ENCODE measurements around the gene RNF123.
"Not testable (repeated sequence)": the region's sequence is repeated elsewhere in the genome, so short reads cannot be mapped to it uniquely, and the experiment has no call there.

The RNF123 gene

GRCh38 chr3:49695350-49696015 lies 6.1 kb downstream of the RNF123 start:
- DNase-seq (ENCODE audit: low read depth in 1 of 2, low spot score in 1 of 2); in situ Hi-C loops (cut with HindIII; ENCODE audit: low pct_unique_long_range_greater_than_20kb, low sequenced_read_pairs): not testable (repeated sequence)

- no peak for DNase-seq (ENCODE audit: low read depth in 1 of 2, low spot score in 1 of 2)
- in situ Hi-C loops (cut with HindIII; ENCODE audit: low pct_unique_long_range_greater_than_20kb, low sequenced_read_pairs): no loop called here
- no peak for TF ChIP-seq JUND (IDR thresholded peaks at IDR 0.05; ENCODE audit: low read depth)
These were observed 10.1 kb downstream of the RNF123 start for GRCh38 chr3:49699281-49699979.

DNA sequence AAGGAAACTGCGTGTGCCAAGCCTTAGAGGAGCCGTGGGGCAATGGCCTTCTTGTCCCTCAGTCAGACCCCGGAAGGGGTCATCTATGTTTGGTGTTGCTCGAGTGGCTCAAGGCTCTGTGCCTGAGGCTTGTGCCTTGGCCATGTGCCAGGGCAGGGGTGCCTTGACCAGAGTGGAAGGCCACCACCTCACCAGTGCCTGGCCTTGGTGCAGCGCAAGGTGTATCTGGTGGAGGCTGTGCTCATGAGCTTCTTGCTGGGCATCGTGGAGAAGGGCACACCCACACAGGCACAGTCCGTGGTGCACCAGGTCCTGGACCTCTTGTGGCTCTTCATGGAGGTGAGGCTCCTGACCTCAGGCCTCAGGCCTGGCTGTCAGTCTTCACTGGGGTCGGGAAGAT lies 10.7 kb downstream of the RNF123 start:
- no peak for DNase-seq (ENCODE audit: low read depth in 1 of 2, low spot score in 1 of 2)
- TF ChIP-seq JUND (IDR thresholded peaks at IDR 0.05; ENCODE audit: low read depth): no peak
- in situ Hi-C loops (cut with HindIII; ENCODE audit: low pct_unique_long_range_greater_than_20kb, low sequenced_read_pairs): no loop called here

DNA sequence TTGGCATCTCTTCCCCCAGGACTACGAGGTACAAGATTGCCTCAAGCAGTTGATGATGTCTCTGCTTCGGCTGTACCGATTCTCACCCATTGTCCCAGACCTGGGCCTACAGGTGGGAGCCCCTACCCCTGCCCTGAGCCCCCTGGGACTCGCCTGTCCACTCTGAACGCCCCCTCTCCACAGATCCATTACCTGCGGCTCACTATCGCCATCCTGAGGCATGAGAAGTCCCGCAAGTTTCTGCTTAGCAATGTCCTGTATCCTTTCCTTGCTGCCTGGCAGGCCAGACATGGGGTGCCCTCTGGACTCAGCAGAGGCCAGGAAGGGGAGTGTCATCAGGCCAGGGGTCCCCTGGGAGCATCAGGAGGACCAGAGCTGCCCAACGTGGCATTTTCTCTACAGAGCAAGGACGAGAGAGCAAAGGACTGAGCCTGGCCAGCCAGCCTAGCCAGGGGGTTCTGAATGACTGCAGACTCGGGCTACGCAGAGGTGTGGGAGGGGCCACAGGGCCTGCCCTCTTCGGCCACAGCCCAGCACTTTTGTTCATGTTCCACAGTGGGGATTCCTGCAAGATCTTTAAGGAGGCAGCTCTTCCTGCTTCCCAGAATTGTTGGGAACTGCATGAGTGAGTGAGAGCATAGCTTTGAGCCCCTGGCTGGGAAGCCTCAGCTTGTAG lies 11.2 kb downstream of the RNF123 start:
- in situ Hi-C loops (cut with HindIII; ENCODE audit: low pct_unique_long_range_greater_than_20kb, low sequenced_read_pairs): no loop called here
- no peak for DNase-seq (ENCODE audit: low read depth in 1 of 2, low spot score in 1 of 2)
- TF ChIP-seq JUND (IDR thresholded peaks at IDR 0.05; ENCODE audit: low read depth): no peak

DNA sequence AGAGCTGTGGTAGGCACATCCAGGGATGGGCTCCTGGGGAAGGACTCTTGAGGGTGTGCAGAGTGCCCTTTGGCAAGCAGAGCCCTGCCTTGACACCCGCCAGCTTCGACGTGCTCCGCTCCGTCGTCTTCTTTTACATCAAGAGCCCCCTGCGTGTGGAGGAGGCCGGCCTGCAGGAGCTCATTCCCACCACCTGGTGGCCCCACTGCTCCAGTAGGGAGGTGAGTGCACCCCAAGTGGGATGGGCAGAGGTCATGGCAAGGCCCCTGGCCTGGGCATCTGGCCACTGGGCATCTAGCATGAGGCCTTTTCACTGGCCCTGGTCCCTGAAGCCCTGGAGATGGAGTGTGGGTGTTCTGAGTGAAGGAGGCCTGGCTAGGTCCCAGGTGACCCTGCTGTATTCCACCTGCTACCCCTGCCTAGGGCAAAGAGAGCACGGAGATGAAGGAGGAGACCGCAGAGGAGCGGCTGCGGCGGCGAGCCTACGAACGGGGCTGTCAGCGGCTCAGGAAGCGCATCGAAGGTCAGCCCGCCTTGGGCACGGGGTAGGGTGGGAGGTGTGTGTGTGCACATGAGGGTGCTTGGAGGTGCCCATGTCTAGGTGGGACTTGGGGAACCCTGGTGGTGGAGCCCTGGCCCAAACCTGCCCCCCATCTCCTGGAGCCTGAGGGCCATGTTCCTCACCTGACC lies 12.2 kb downstream of the RNF123 start:
- TF ChIP-seq JUND (IDR thresholded peaks at IDR 0.05; ENCODE audit: low read depth): no peak
- peak in 1 of 2 experiments; percentile 15 for DNase-seq (ENCODE audit: low read depth in 1 of 2, low spot score in 1 of 2)
- in situ Hi-C loops (cut with HindIII; ENCODE audit: low pct_unique_long_range_greater_than_20kb, low sequenced_read_pairs): no loop called here

DNA sequence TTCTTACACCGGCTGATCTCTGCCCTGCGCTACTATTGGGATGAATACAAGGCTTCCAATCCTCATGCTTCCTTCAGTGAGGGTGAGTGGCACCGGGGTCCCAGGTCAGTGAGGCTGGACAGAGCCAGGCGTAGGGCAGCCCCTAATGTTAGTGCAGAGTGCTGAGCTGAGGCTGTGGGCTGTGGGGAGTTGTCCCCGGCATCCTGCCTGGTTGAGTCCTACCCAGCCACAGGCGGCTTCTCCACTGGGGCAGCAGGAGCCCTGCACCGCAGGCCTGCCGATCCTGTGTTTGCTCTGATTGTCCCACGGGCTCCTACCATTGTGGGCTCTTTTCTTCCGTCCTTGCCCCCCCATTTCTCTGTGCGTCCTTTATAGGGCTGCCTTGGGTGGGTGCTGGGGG lies 13.3 kb downstream of the RNF123 start:
- DNase-seq (ENCODE audit: low read depth in 1 of 2, low spot score in 1 of 2): no peak
- in situ Hi-C loops (cut with HindIII; ENCODE audit: low pct_unique_long_range_greater_than_20kb, low sequenced_read_pairs): no loop called here
- no peak for TF ChIP-seq JUND (IDR thresholded peaks at IDR 0.05; ENCODE audit: low read depth)

DNA sequence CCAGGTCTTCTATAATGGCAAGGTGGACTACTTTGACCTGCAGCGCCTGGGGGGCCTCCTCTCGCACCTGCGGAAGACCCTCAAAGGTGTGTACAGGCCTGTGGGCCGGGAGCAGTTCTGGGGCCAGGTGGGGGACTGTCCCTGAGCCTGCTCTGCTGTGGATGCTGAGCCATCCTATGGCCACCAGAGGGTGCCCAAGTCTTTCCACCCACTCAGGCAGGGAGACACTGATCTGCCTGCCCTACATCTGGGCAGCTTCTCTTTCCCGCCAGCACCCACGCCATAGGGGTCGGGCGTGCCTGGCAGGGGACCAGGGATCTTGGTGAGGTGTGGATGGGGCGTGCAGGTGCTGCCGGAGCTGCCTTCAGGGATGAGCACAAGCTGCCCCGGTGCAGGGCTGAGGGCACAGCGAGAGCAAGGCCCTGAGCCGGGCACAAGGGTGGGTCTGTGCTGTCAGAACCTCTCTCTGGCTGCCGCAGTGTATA lies 14.1 kb downstream of the RNF123 start:
- in situ Hi-C loops (cut with HindIII; ENCODE audit: low pct_unique_long_range_greater_than_20kb, low sequenced_read_pairs): no loop called here
- TF ChIP-seq JUND (IDR thresholded peaks at IDR 0.05; ENCODE audit: low read depth): no peak
- peak; percentile 60 to 74 for DNase-seq (ENCODE audit: low read depth in 1 of 2, low spot score in 1 of 2)

DNA sequence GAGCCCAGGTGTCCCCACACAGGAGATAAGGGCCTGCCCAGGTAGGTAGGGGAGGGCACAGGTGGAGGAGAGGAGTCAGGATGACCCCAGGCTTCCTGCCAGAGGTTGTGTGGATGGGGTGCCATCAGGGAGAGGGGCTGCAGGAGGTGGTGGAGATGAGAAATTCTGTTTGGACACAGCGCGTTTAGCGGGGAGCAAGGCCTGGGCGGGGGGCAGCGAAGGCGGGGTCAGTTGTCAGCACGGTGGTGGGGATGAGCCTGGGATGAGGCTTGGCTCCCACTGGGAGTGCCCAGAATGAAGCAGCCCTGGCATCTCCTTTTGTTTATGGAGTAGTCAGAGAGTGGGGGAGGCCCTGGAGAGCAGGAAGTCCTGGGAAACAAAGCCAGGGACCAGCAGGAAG lies 14.6 kb downstream of the RNF123 start:
- no peak for TF ChIP-seq JUND (IDR thresholded peaks at IDR 0.05; ENCODE audit: low read depth)
- in situ Hi-C loops (cut with HindIII; ENCODE audit: low pct_unique_long_range_greater_than_20kb, low sequenced_read_pairs): no loop called here
- no peak for DNase-seq (ENCODE audit: low read depth in 1 of 2, low spot score in 1 of 2)

GRCh38 chr3:49704629-49705028 lies 15.3 kb downstream of the RNF123 start:
- TF ChIP-seq JUND (IDR thresholded peaks at IDR 0.05; ENCODE audit: low read depth): no peak
- DNase-seq (ENCODE audit: low read depth in 1 of 2, low spot score in 1 of 2): no peak
- in situ Hi-C loops (cut with HindIII; ENCODE audit: low pct_unique_long_range_greater_than_20kb, low sequenced_read_pairs): no loop called here

DNA sequence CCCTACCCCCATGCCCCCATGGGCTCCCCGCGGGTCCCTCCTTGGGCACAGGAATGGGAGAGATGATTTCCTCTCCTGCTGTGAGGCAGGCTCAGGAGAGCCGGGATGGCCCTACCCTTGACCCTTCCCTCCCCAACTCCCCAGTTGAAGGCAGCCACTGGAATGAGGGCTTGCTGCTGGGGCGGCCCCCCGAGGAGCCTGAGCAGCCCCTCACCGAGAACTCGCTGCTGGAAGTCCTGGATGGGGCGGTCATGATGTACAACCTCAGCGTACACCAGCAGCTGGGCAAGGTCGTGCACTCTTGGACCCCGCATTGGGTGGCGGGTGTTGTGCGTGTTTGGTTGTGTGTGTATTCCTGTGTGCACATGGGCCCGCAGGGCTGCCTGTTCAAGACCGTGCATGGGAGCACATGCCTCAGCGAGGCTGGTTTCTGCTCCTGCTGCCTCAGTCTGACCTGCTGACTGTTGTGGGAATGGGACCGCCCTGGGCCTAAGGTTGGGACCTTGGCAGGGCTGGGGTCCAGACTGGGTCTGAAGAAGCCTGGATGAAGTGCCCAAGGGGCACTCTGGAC lies 16.1 kb downstream of the RNF123 start:
- in situ Hi-C loops (cut with HindIII; ENCODE audit: low pct_unique_long_range_greater_than_20kb, low sequenced_read_pairs): no loop called here
- no peak for DNase-seq (ENCODE audit: low read depth in 1 of 2, low spot score in 1 of 2)
- no peak for TF ChIP-seq JUND (IDR thresholded peaks at IDR 0.05; ENCODE audit: low read depth)

GRCh38 chr3:49706456-49707112 lies 17.2 kb downstream of the RNF123 start:
- no peak for TF ChIP-seq JUND (IDR thresholded peaks at IDR 0.05; ENCODE audit: low read depth)
- no peak for DNase-seq (ENCODE audit: low read depth in 1 of 2, low spot score in 1 of 2)
- in situ Hi-C loops (cut with HindIII; ENCODE audit: low pct_unique_long_range_greater_than_20kb, low sequenced_read_pairs): no loop called here

- in situ Hi-C loops (cut with HindIII; ENCODE audit: low pct_unique_long_range_greater_than_20kb, low sequenced_read_pairs): no loop called here
These were observed 17.7 kb downstream of the RNF123 start for GRCh38 chr3:49707113-49707480.

More at GRCh38 chr3:49707113-49707480, 17.7 kb downstream of the RNF123 start:
- DNase-seq (ENCODE audit: low read depth in 1 of 2, low spot score in 1 of 2): no peak
- TF ChIP-seq JUND (IDR thresholded peaks at IDR 0.05; ENCODE audit: low read depth): no peak

Measured in T47D (cell line).